ENCODE results near the gene YBEY.

DNA sequence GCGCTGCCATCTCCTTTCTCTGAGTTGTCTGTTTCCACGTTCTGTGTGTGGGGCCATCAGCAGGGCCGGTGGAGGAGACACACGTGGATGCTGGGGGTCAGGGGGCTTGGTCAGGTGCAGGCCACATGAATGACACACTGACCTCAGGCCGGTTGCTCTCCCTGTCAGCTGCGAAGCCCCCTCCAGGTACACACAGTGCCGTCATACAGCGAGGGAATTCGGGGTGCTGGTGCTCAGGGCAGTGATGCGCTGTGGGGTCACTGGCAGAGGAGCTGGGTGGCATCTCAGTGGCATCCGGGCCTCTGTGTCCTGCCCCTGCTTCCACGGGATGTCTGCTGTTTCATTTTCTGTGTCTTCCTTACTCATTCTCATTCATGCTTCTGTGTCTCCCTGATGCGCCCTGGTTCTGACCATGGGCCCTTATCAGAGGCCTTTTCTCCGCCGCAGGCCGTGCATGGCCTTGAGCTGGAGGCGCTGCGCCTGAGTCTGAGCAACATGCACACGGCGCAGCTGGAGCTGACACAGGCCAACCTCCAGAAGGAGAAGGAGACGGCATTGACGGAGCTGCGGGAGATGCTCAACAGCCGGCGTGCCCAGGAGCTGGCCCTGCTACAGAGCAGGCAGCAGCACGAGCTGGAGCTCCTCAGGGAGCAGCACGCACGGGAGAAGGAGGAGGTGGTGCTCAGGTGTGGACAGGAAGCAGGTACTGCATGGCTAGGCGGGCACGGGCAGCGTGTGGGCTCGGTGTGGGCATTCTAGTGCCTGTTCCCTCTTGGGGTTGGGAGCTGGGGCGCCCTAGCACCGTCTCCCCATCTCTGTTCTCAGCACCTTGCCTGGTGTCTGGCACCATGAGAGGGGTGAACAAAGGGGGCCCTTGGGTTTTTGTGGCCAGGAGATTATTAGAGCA lies 60.4 kb downstream of the YBEY start:
- TF ChIP-seq, protein P1, sequence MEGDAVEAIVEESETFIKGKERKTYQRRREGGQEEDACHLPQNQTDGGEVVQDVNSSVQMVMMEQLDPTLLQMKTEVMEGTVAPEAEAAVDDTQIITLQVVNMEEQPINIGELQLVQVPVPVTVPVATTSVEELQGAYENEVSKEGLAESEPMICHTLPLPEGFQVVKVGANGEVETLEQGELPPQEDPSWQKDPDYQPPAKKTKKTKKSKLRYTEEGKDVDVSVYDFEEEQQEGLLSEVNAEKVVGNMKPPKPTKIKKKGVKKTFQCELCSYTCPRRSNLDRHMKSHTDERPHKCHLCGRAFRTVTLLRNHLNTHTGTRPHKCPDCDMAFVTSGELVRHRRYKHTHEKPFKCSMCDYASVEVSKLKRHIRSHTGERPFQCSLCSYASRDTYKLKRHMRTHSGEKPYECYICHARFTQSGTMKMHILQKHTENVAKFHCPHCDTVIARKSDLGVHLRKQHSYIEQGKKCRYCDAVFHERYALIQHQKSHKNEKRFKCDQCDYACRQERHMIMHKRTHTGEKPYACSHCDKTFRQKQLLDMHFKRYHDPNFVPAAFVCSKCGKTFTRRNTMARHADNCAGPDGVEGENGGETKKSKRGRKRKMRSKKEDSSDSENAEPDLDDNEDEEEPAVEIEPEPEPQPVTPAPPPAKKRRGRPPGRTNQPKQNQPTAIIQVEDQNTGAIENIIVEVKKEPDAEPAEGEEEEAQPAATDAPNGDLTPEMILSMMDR (IDR thresholded peaks at IDR 0.05 in 8 of 11, conservative IDR thresholded peaks at IDR 0.05 in 3 of 11), result no peak
- TF ChIP-seq POLR2A (IDR thresholded peaks at IDR 0.05), result no peak
